Measurements from ENCODE around the gene SYCP3.
A peak's percentile ranks its signal among the peaks of the same experiment; 100 is the strongest.

The SYCP3 gene

DNA sequence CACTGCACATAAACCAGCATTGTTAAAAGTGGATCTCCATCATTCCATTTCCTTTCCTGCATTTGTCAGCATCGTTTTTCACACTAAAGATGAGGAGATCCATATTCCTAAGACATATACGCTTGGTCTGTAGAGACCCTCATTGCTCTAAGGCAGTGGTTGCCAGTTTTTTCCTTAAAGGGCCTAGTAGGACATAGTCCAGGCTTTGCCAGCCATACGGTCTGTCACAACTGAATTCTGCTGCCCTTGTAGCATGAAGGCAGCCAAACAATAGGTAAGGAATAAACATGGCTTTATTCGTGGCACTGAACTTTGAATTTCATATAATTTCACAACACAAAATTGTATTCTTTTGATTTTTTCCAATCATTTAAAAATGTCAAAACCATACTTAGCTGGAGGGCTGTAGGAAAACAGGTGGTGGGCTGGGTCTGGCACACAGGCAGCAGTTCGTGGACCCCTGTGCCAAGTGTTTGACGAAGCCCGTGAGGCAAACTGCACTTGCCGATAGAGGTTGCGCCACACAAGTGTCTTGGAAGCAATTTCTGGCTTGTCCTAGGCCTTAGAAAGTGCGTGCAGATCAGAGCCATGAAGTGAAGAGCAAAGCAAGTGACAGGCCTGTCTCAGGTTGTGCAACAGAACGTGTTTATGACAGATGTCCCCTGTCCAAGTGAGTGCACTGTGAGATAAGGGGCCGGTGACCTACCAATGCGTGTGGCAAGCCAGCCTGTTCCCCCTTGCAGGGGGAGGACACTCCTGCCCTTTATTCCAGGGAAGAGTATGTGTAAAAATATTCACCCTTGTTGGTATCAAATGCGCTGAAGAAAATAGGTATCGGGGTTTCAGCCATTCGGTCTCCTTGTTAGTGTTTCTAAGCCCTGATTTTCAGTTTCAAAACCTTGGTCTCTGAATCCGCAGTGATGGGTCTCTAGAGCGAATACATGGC, 42.7 kb downstream of the SYCP3 start:
- POLR2A ChIA-PET = no interaction called here
- TF ChIP-seq, protein P1, sequence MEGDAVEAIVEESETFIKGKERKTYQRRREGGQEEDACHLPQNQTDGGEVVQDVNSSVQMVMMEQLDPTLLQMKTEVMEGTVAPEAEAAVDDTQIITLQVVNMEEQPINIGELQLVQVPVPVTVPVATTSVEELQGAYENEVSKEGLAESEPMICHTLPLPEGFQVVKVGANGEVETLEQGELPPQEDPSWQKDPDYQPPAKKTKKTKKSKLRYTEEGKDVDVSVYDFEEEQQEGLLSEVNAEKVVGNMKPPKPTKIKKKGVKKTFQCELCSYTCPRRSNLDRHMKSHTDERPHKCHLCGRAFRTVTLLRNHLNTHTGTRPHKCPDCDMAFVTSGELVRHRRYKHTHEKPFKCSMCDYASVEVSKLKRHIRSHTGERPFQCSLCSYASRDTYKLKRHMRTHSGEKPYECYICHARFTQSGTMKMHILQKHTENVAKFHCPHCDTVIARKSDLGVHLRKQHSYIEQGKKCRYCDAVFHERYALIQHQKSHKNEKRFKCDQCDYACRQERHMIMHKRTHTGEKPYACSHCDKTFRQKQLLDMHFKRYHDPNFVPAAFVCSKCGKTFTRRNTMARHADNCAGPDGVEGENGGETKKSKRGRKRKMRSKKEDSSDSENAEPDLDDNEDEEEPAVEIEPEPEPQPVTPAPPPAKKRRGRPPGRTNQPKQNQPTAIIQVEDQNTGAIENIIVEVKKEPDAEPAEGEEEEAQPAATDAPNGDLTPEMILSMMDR (IDR thresholded peaks at IDR 0.05; ENCODE audit: control extremely low read depth, extremely low read depth, low read depth, missing control alignments) = no peak
- CTCF ChIA-PET = no interaction called here
- DNase-seq (ENCODE audit: extremely low spot score) = peak; percentile 49

DNA sequence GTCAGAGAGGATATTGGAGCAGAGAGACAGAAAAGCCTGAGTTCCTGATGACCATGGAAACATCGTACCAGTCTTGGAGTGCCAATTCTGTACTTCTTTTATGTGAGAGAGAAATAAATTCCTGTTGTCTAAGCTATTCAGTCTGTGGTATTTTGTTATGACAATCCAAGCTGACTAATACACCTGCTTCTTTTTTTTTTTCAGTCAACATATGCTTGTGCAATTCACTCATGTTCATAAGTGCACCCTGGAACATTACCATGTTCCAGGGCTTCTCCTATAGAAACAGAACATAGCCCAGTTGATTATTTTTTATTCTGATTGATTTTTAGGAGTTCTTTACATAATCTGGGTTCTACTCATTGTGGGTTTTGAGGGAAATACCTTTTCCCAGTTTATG, 43.6 kb downstream of the SYCP3 start:
- POLR2A ChIA-PET = no interaction called here
- CTCF ChIA-PET = no interaction called here
- TF ChIP-seq, protein P1 (IDR thresholded peaks at IDR 0.05; ENCODE audit: control extremely low read depth, extremely low read depth, low read depth, missing control alignments) = no peak
- no peak for DNase-seq (ENCODE audit: extremely low spot score)

DNA sequence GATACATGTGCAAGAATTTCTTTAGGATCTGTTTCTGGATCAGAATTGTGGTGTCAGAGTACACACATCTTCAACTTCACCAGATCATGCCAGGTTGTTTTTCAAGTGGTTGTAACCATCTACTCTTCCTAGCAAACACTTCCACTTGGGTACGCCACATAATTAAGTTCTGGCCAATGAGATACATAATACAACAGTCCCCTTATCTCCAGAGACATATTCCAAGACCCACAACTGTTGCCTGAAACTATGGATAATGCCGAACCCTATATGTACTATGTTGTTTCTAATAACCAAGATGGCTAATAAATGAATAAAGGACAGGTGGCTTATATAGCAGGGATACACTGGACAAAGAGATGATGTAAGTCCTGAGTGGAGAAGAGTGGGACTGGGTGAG, 44.3 kb downstream of the SYCP3 start:
- ChIA-PET POLR2A (no interaction called here), CTCF (interaction anchor here (2.3 kb wide), 1 partner anchor 11 kb away, joined by 7 read pairs; no protein-coding TSS in a partner anchor)
- DNase-seq (ENCODE audit: extremely low spot score) = no peak
- TF ChIP-seq, protein P1 (IDR thresholded peaks at IDR 0.05; ENCODE audit: control extremely low read depth, extremely low read depth, low read depth, missing control alignments) = no peak

DNA sequence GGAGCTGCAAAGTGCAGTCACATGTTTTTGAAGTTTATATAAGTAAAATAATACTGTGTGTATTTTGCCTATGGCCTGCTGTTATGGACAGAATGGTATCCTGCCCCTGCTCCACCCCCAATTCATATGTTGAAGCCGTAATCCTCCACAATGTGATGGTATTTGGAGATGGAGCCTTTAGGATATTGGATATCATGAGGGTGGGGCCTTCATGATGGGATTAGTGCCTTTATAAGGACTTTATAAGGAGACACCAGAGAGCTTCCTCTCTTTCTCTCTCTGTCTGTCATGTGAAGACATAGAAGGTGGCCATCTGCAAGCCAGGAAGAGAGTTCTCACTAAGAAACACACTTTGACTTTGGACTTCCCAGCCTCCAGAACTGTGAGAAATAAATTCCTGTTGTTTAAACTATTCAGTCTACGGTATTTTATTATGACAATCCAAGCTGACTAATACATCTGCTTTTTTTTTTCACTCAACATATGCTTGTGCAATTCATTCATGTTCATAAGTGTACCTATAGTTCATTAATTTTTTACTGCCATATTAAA, 44.9 kb downstream of the SYCP3 start:
- TF ChIP-seq, protein P1 (IDR thresholded peaks at IDR 0.05; ENCODE audit: control extremely low read depth, extremely low read depth, low read depth, missing control alignments) = no peak
- ChIA-PET CTCF (interaction anchor here (2.3 kb wide), 1 partner anchor 11 kb away, joined by 7 read pairs; no protein-coding TSS in a partner anchor), POLR2A (no interaction called here)
- DNase-seq (ENCODE audit: extremely low spot score) = no peak

DNA sequence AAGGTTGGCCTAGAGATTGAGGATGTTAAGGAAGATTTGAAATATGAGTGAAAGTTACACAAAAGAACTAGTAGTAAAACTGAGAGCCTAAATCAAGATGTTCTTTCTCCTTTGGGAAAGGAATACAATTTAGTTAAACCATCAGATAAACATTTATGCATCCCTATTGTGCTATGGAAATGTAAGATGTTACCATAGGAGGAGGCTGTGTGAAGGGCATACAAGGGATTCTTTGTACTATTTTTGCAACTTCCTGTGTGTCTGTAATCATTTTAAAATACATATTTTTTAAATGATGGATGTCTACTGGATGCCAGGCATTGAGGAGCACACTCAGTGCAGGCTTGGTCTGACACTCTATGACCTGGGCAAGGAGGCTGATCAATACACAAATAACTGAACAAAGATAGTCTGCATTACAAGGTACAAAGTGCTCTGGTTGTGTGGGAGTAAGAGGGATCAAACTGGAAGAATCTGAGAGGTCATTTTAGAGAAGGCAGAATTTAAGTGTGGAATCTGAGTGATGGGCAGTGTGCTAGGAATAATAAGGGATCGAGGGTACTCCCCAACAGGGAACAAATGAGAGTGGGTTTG, 47.7 kb downstream of the SYCP3 start:
- no peak for DNase-seq (ENCODE audit: extremely low spot score)
- CTCF ChIA-PET = no interaction called here
- TF ChIP-seq, protein P1 (IDR thresholded peaks at IDR 0.05; ENCODE audit: control extremely low read depth, extremely low read depth, low read depth, missing control alignments) = no peak

DNA sequence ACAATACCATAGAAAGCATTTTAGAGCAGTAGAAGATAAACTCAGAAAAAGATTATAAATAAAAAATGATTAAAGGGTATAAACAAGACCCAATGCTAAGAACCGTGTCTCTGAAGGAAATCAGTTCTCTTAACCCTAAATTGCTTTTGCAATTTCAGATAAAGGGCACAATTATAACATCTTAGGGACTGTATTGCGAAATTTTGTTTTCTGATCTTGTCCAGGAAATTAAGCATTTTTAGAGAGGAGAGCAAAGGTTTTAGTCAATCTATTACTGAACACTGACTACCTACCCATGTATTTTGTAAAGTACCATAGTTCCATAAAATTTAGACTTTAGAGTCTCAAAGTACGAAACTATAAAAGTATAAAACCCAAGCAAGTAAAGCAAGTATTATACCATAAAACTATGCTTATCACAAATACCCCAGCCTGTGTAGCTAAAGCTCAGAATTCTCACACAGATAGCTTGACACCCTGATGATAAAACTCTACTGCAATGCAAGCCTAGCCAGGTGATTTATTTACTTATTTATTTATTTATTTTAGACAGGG, 48.6 kb downstream of the SYCP3 start:
- ChIA-PET CTCF (interaction anchor here (0.8 kb wide), 1 partner anchor 62 kb away, joined by 3 read pairs; no protein-coding TSS in a partner anchor), POLR2A (no interaction called here)
- DNase-seq (ENCODE audit: extremely low spot score) = no peak
- TF ChIP-seq, protein P1 (IDR thresholded peaks at IDR 0.05; ENCODE audit: control extremely low read depth, extremely low read depth, low read depth, missing control alignments) = no peak

More for the DNA sequence above, 47.7 kb downstream of the SYCP3 start:
- POLR2A ChIA-PET = no interaction called here

All from GM10248 (cell line).